Activated CD8-positive, alpha-beta T cell treated with anti-CD3 and anti-CD28 coated beads for 36 hours (primary cell): ENCODE data around the gene FNTB. TPM values are rescaled to one million over a fixed set of nuclear protein-coding genes. Genes with fewer than 3 reads are reported as not detected.

Experiments
- ATAC-seq: fragments of 200-7000 bp; cut with Tn5 transposase; one replicate; pipeline ENCODE4 v1.10.0; 2021; ENCODE audit warnings: mild to moderate bottlenecking, moderate library complexity
- CTCF ChIA-PET: fragments of 350-600 bp; sonication (Branson Sonifier 250); formaldehyde crosslinking; loops from one replicate; lab custom pipeline; 2021; ENCODE audit warnings: antibody characterized with exemption; lab: Charles Lee
- POLR2A ChIA-PET: fragments of 350-600 bp; sonication (Branson Sonifier 250); formaldehyde crosslinking; loops from one replicate; lab custom pipeline; 2021; ENCODE audit warnings: antibody characterized with exemption; lab: Charles Lee
- DNase-seq: peaks from one replicate; pipeline ENCODE4 v3.0.0-alpha.2; 2020
- H3K27ac Mint-ChIP-seq: one replicate; pipeline ENCODE4 v1.8.0; 2021; ENCODE audit warnings: mild to moderate bottlenecking, mixed read lengths
- H3K27me3 Mint-ChIP-seq: one replicate; pipeline ENCODE4 v1.8.0; 2021; ENCODE audit warnings: mixed read lengths
- H3K36me3 Mint-ChIP-seq: one replicate; pipeline ENCODE4 v1.8.0; 2021; ENCODE audit warnings: low read depth, mixed read lengths
- H3K4me1 Mint-ChIP-seq: one replicate; pipeline ENCODE4 v1.8.0; 2021; ENCODE audit warnings: low read depth, mixed read lengths
- H3K4me3 Mint-ChIP-seq: one replicate; pipeline ENCODE4 v1.8.0; 2021; ENCODE audit warnings: mild to moderate bottlenecking, moderate library complexity, mixed read lengths
- H3K9me3 Mint-ChIP-seq: one replicate; pipeline ENCODE4 v1.8.0; 2021; ENCODE audit warnings: mixed read lengths
- CTCF ChIP-seq: fragments of 200-600 bp; IDR thresholded peaks from one replicate; pipeline ENCODE4 v1.8.0; 2022; ENCODE audit warnings: antibody characterized with exemption, mild to moderate bottlenecking
- intact Hi-C: fragments of 100-400 bp; cut with micrococcal nuclease; formaldehyde crosslinking; loops from one replicate; pipeline ENCODE4 v1.10.0; 2022
- total RNA-seq, 2 experiments: library from RNA; stranded (reverse); gene quantifications; one replicate each; pipeline ENCODE4 v1.2.3, GENCODE V29; 2021

FNTB gene
- total RNA-seq, 2 experiments from 2014 or later, result 18.8 to 23.5 TPM

- intact Hi-C loops, result no loop called here
- DNase-seq (peak; percentile 13), ATAC-seq (peak; percentile 62)
- Mint-ChIP-seq H3K36me3 (peaks cover 6% of the 10 kb centered on the region), H3K9me3 (no peaks in the 10 kb centered on the region), H3K27me3 (no peaks in the 10 kb centered on the region), H3K27ac (no peak overlapping the region), H3K4me3 (no peak overlapping the region), H3K4me1 (no peaks in the 10 kb centered on the region)
- ChIA-PET POLR2A (interaction anchor here (0.5 to 1.0 kb wide), 2 partner anchors 29 to 532 kb away, joined by 3 to 4 read pairs; no protein-coding TSS in a partner anchor), CTCF (interaction anchor here (0.8 to 2.0 kb wide), 13 partner anchors 10 to 103 kb away, joined by 3 to 18 read pairs (median 4); partner anchors contain the start of gene FNTB)
- TF ChIP-seq CTCF, result peak; percentile 27
Observed at GRCh38 chr14:65019944-65020566, 33.4 kb downstream of the FNTB start.

GRCh38 chr14:65024957-65025356 is 38.3 kb downstream of the FNTB start:
- POLR2A ChIA-PET, result interaction anchor here (1.6 kb wide), 1 partner anchor 18 kb away, joined by 7 read pairs; no protein-coding TSS in a partner anchor
- H3K9me3 Mint-ChIP-seq, result no peaks in the 10 kb centered on the region

GRCh38 chr14:65025818-65026217 is 39.1 kb downstream of the FNTB start:
- Mint-ChIP-seq H3K4me1 (no peaks in the 10 kb centered on the region), H3K4me3 (no peak overlapping the region), H3K9me3 (no peaks in the 10 kb centered on the region), H3K36me3 (peaks cover 10% of the 10 kb centered on the region), H3K27me3 (no peaks in the 10 kb centered on the region), H3K27ac (no peak overlapping the region)
- intact Hi-C loops, result no loop called here
- TF ChIP-seq CTCF, result no peak
- DNase-seq, result no peak
- ChIA-PET CTCF (no interaction called here), POLR2A (no interaction called here)
- no peak for ATAC-seq

More at GRCh38 chr14:65024957-65025356, 38.3 kb downstream of the FNTB start:
- ATAC-seq, result no peak
- Mint-ChIP-seq H3K27ac (no peak overlapping the region), H3K4me3 (no peak overlapping the region), H3K27me3 (no peaks in the 10 kb centered on the region), H3K4me1 (no peaks in the 10 kb centered on the region), H3K36me3 (peaks cover 7% of the 10 kb centered on the region)
- DNase-seq, result no peak
- no peak for TF ChIP-seq CTCF
- intact Hi-C loops, result no loop called here
- CTCF ChIA-PET, result no interaction called here

- intact Hi-C loops, result no loop called here
- peaks cover 12% of the 10 kb centered on the region for H3K36me3 Mint-ChIP-seq
- no peaks in the 10 kb centered on the region for H3K27me3 Mint-ChIP-seq
- POLR2A ChIA-PET, result interaction anchor here (1.0 kb wide), 1 partner anchor 42 kb away, joined by 3 read pairs; no protein-coding TSS in a partner anchor
- H3K9me3 Mint-ChIP-seq, result no peaks in the 10 kb centered on the region
- CTCF ChIA-PET, result no interaction called here
- H3K27ac Mint-ChIP-seq, result no peak overlapping the region
- no peak overlapping the region for H3K4me3 Mint-ChIP-seq
- ATAC-seq (no peak), DNase-seq (no peak)
- H3K4me1 Mint-ChIP-seq, result no peaks in the 10 kb centered on the region
- TF ChIP-seq CTCF, result no peak
Observed at GRCh38 chr14:65026526-65026925, 39.8 kb downstream of the FNTB start.

GRCh38 chr14:65027127-65027799 is 40.6 kb downstream of the FNTB start:
- CTCF ChIA-PET, result no interaction called here

More at GRCh38 chr14:65027127-65027799, 40.6 kb downstream of the FNTB start:
- Mint-ChIP-seq H3K27ac (no peak overlapping the region), H3K9me3 (no peaks in the 10 kb centered on the region), H3K4me3 (no peak overlapping the region), H3K27me3 (no peaks in the 10 kb centered on the region), H3K36me3 (peaks cover 17% of the 10 kb centered on the region), H3K4me1 (no peaks in the 10 kb centered on the region)
- DNase-seq, result no peak
- POLR2A ChIA-PET, result interaction anchor here (1.0 kb wide), 1 partner anchor 43 kb away, joined by 3 read pairs; no protein-coding TSS in a partner anchor
- intact Hi-C loops, result no loop called here
- ATAC-seq, result no peak
- no peak for TF ChIP-seq CTCF
